ENCODE data around the gene MAP2K1.
"Not testable (repeated sequence)": the region's sequence is repeated elsewhere in the genome, so short reads cannot be mapped to it uniquely, and the experiment has no call there.

Gene MAP2K1

GRCh38 chr15:66425837-66426236 is 39.1 kb downstream of the MAP2K1 start:
- no peak for DNase-seq

- no peak for DNase-seq
Observed at GRCh38 chr15:66429117-66429516, 42.4 kb downstream of the MAP2K1 start.

GRCh38 chr15:66429546-66429945 is 42.8 kb downstream of the MAP2K1 start:
- no peak for DNase-seq

- no peak for DNase-seq
Observed at GRCh38 chr15:66430627-66431255, 44.0 kb downstream of the MAP2K1 start.

- DNase-seq = no peak
Observed at GRCh38 chr15:66433726-66434125, 47.0 kb downstream of the MAP2K1 start.

- DNase-seq = no peak
Observed at GRCh38 chr15:66440501-66440900, 53.8 kb downstream of the MAP2K1 start.

GRCh38 chr15:66452420-66452819 is 65.7 kb downstream of the MAP2K1 start:
- DNase-seq = no peak

- no peak for DNase-seq
Observed at GRCh38 chr15:66452971-66453580, 66.4 kb downstream of the MAP2K1 start.

- no peak for DNase-seq
Observed at GRCh38 chr15:66454143-66454542, 67.4 kb downstream of the MAP2K1 start.

GRCh38 chr15:66456211-66456610 is 69.5 kb downstream of the MAP2K1 start:
- DNase-seq = no peak

- DNase-seq = no peak
Observed at GRCh38 chr15:66459818-66460615, 73.3 kb downstream of the MAP2K1 start.

- not testable (repeated sequence) for DNase-seq
Observed at GRCh38 chr15:66461294-66461693, 74.6 kb downstream of the MAP2K1 start.

- DNase-seq = no peak
Observed at GRCh38 chr15:66461917-66462316, 75.2 kb downstream of the MAP2K1 start.

GRCh38 chr15:66462627-66463026 is 75.9 kb downstream of the MAP2K1 start:
- DNase-seq = no peak

- not testable (repeated sequence) for DNase-seq
Observed at GRCh38 chr15:66465294-66465693, 78.6 kb downstream of the MAP2K1 start.

- DNase-seq = not testable (repeated sequence)
Observed at GRCh38 chr15:66467162-66468040, 80.7 kb downstream of the MAP2K1 start.

GRCh38 chr15:66470825-66471224 is 84.1 kb downstream of the MAP2K1 start:
- not testable (repeated sequence) for DNase-seq

- DNase-seq = peak; percentile 2
Observed at GRCh38 chr15:66472176-66472999, 85.7 kb downstream of the MAP2K1 start.

GRCh38 chr15:66474135-66474534 is 87.4 kb downstream of the MAP2K1 start:
- no peak for DNase-seq

GRCh38 chr15:66474963-66475362 is 88.3 kb downstream of the MAP2K1 start:
- DNase-seq = no peak

GRCh38 chr15:66476535-66476934 is 89.8 kb downstream of the MAP2K1 start:
- no peak for DNase-seq

- no peak for DNase-seq
Observed at GRCh38 chr15:66477011-66477410, 90.3 kb downstream of the MAP2K1 start.

Data from activated T-cell treated with anti-CD3 and anti-CD28 coated beads for 4 hours (primary cell).